Lung microvascular endothelial cell (primary cell): ENCODE measurements around the gene PHLDA3. TPM values are rescaled to one million over a fixed set of nuclear protein-coding genes. Genes with fewer than 3 reads are reported as not detected.

Experiments used
- DNase-seq, 2 donors: peaks; one replicate each; pipeline versions ENCODE4 v3.0.0 to v3.0.0-alpha.2; 2010; ENCODE audit warnings: low read depth in 2 of 2
- total RNA-seq: library from RNA; depleted of rRNA; stranded (reverse); fragments of >200 nt; gene quantifications from 2 replicates; pipeline ENCODE4 v1.2.1, GENCODE V29; 2014

PHLDA3 gene
- total RNA-seq = 8.9 and 17.2 TPM in 2 replicates

GRCh38 chr1:201468844-201469644 is at the start of gene PHLDA3:
PHLDA3 (minus strand) TSS chr1:201469188; CDS start chr1:201468786, 402 bp downstream.
- peak; percentile 84 to 87 for DNase-seq

- DNase-seq = no peak
Observed at GRCh38 chr1:201518071-201518470, 49.1 kb upstream of the PHLDA3 start.

- no peak for DNase-seq
Observed at GRCh38 chr1:201517631-201518030, 48.6 kb upstream of the PHLDA3 start.

- no peak for DNase-seq
Observed at GRCh38 chr1:201516511-201517127, 47.6 kb upstream of the PHLDA3 start.

GRCh38 chr1:201515895-201516294 is 46.9 kb upstream of the PHLDA3 start:
- no peak for DNase-seq

- DNase-seq = no peak
Observed at GRCh38 chr1:201515062-201515750, 46.2 kb upstream of the PHLDA3 start.

GRCh38 chr1:201514466-201514865 is 45.5 kb upstream of the PHLDA3 start:
- DNase-seq = no peak

GRCh38 chr1:201513498-201514243 is 44.7 kb upstream of the PHLDA3 start:
- DNase-seq = no peak

- peak; percentile 38 to 43 for DNase-seq
Observed at GRCh38 chr1:201511941-201512539, 43.1 kb upstream of the PHLDA3 start.

GRCh38 chr1:201511396-201511940 is 42.5 kb upstream of the PHLDA3 start:
- DNase-seq = no peak

- DNase-seq = no peak
Observed at GRCh38 chr1:201510734-201511133, 41.7 kb upstream of the PHLDA3 start.

GRCh38 chr1:201509601-201510374 is 40.8 kb upstream of the PHLDA3 start:
- DNase-seq = no peak

GRCh38 chr1:201508809-201509208 is 39.8 kb upstream of the PHLDA3 start:
- no peak for DNase-seq

GRCh38 chr1:201507360-201507675 is 38.3 kb upstream of the PHLDA3 start:
- DNase-seq = no peak

GRCh38 chr1:201506557-201507359 is 37.8 kb upstream of the PHLDA3 start, which contains the start of gene CSRP1:
CSRP1 (minus strand) TSS chr1:201507123; CDS start chr1:201496303, 10,820 bp downstream.
- DNase-seq = peak; percentile 85

- DNase-seq = no peak
Observed at GRCh38 chr1:201506092-201506491, 37.1 kb upstream of the PHLDA3 start.

GRCh38 chr1:201505503-201505890 is 36.5 kb upstream of the PHLDA3 start:
- peak in 1 of 2 donors; percentile 84 for DNase-seq

GRCh38 chr1:201504799-201505502 is 36.0 kb upstream of the PHLDA3 start:
- no peak for DNase-seq

- DNase-seq = no peak
Observed at GRCh38 chr1:201504179-201504631, 35.2 kb upstream of the PHLDA3 start.
